Glutamatergic neuron (in vitro differentiated cells): ENCODE results near the gene NPHP4. TPM values are rescaled to one million over a fixed set of nuclear protein-coding genes. Genes with fewer than 3 reads are reported as not detected.

ENCODE experiments used
- DNase-seq: peaks from one replicate; pipeline ENCODE4 v3.0.0; 2022
- H3K27ac Mint-ChIP-seq: one replicate; pipeline ENCODE4 v1.8.0; 2020; ENCODE audit warnings: mild to moderate bottlenecking, mixed read lengths, inconsistent platforms; ENCODE audit not compliant: unreplicated experiment
- H3K27me3 Mint-ChIP-seq: one replicate; pipeline ENCODE4 v1.8.0; 2020; ENCODE audit warnings: mild to moderate bottlenecking, moderate library complexity, mixed read lengths, inconsistent platforms; ENCODE audit not compliant: unreplicated experiment
- H3K36me3 Mint-ChIP-seq: one replicate; pipeline ENCODE4 v1.8.0; 2020; ENCODE audit warnings: mild to moderate bottlenecking, mixed read lengths, inconsistent platforms; ENCODE audit not compliant: unreplicated experiment
- H3K4me1 Mint-ChIP-seq: one replicate; pipeline ENCODE4 v1.8.0; 2020; ENCODE audit warnings: mild to moderate bottlenecking, low read depth, mixed read lengths, inconsistent platforms; ENCODE audit not compliant: unreplicated experiment
- H3K4me3 Mint-ChIP-seq: one replicate; pipeline ENCODE4 v1.8.0; 2020; ENCODE audit warnings: mild to moderate bottlenecking, mixed read lengths, inconsistent platforms; ENCODE audit not compliant: unreplicated experiment
- H3K9me3 Mint-ChIP-seq: one replicate; pipeline ENCODE4 v1.8.0; 2020; ENCODE audit warnings: mild to moderate bottlenecking, moderate library complexity, mixed read lengths, inconsistent platforms; ENCODE audit not compliant: unreplicated experiment
- total RNA-seq: library from RNA; stranded (reverse); fragmentation: NEBNext Ultra II Directional; extraction: Animal tissue kit (Norgen Biotek cat#: 25700); gene quantifications from one replicate; pipeline ENCODE4 v1.2.1, GENCODE V29; 2021; ENCODE audit not compliant: unreplicated experiment
- TF ChIP-seq, protein P1 (sequence below): fragments of 200-600 bp; sonication (generic); IDR thresholded peaks from one replicate; pipeline ENCODE4 v1.5.0; 2021; ENCODE audit not compliant: partially characterized antibody, unreplicated experiment

NPHP4 gene
- total RNA-seq, 1 donor from 2014 or later: 28.4 TPM

GRCh38 chr1:6016191-6016865 lies 24.1 kb upstream of the NPHP4 start:
- TF ChIP-seq, protein P1, sequence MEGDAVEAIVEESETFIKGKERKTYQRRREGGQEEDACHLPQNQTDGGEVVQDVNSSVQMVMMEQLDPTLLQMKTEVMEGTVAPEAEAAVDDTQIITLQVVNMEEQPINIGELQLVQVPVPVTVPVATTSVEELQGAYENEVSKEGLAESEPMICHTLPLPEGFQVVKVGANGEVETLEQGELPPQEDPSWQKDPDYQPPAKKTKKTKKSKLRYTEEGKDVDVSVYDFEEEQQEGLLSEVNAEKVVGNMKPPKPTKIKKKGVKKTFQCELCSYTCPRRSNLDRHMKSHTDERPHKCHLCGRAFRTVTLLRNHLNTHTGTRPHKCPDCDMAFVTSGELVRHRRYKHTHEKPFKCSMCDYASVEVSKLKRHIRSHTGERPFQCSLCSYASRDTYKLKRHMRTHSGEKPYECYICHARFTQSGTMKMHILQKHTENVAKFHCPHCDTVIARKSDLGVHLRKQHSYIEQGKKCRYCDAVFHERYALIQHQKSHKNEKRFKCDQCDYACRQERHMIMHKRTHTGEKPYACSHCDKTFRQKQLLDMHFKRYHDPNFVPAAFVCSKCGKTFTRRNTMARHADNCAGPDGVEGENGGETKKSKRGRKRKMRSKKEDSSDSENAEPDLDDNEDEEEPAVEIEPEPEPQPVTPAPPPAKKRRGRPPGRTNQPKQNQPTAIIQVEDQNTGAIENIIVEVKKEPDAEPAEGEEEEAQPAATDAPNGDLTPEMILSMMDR: no peak
- H3K4me3 Mint-ChIP-seq: no peak overlapping the region
- no peaks in the 10 kb centered on the region for H3K9me3 Mint-ChIP-seq
- peaks cover 5% of the 10 kb centered on the region for H3K4me1 Mint-ChIP-seq
- no peaks in the 10 kb centered on the region for H3K36me3 Mint-ChIP-seq
- peaks cover 4% of the 10 kb centered on the region for H3K27me3 Mint-ChIP-seq
- H3K27ac Mint-ChIP-seq: no peak overlapping the region
- DNase-seq: no peak

- TF ChIP-seq, protein P1: no peak
- H3K27me3 Mint-ChIP-seq: peaks cover 8% of the 10 kb centered on the region
- DNase-seq: no peak
- H3K4me3 Mint-ChIP-seq: no peak overlapping the region
- no peak overlapping the region for H3K27ac Mint-ChIP-seq
- peaks cover 10% of the 10 kb centered on the region for H3K4me1 Mint-ChIP-seq
- H3K36me3 Mint-ChIP-seq: no peaks in the 10 kb centered on the region
- peaks cover 7% of the 10 kb centered on the region for H3K9me3 Mint-ChIP-seq
Observed at GRCh38 chr1:6014130-6014999, 22.1 kb upstream of the NPHP4 start.

DNA sequence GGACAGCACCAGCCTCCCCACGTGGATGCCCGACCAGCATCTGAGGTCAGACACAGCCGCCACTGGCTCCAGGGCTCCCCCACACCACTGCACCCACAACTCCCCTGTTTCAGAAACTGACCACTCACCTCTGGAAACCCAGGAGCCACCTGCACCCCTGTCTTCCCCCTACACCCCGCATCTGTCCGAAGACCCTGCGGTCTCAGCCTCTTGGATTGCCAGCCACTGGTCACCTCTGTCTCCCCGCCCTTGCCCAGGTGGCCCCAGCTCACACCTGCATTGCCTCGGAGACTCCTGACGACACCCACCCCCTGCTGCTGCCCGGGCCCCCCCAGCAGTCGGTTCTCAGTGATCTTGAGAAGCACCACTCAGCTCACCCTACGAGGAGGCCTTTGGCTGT lies 21.3 kb upstream of the NPHP4 start:
- TF ChIP-seq, protein P1: no peak
- H3K36me3 Mint-ChIP-seq: no peaks in the 10 kb centered on the region

DNA sequence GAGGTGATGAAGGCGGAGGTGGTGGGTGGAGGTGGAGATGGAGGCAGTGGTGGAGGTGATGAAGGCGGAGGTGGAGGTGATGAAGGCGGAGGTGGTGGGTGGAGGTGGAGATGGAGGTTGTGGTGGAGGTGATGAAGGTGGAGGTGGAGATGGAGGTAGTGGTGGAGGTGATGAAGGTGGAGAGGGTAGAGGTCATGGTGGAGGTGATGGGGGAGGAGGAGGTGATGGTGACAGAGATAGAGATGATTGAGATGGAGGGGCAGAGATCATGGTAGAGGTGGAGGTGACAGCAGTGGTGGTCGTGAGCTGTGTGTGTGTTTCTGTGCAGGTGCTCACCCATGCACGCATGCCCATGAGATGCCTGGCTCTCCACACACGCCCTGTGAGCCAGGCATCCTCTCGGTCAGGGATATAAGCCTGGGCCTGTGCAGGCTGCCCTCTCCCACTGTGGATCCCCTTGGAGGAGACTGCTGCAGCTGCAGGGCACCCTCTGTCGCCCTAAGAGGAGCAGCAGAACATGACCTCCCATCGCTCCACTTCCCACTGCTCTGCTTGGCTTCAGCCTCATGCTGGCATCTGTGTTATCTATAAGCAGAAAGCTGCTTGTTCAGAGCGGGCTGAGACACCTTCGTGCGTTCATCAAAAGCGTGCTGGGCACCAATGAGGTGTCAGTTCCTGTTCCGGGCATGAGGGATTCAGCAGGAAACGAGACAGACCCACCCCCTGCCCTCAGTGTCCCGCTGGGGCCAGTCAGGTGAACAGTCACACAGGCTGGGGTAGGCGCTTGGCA lies 20.5 kb upstream of the NPHP4 start:
- TF ChIP-seq, protein P1: no peak
- Mint-ChIP-seq H3K4me3 (no peak overlapping the region), H3K27ac (no peak overlapping the region), H3K9me3 (peaks cover 7% of the 10 kb centered on the region), H3K27me3 (peaks cover 7% of the 10 kb centered on the region), H3K4me1 (peaks cover 10% of the 10 kb centered on the region), H3K36me3 (no peaks in the 10 kb centered on the region)
- DNase-seq: peak; percentile 2

More for the DNA sequence above, 21.3 kb upstream of the NPHP4 start:
- peaks cover 10% of the 10 kb centered on the region for H3K4me1 Mint-ChIP-seq
- peaks cover 7% of the 10 kb centered on the region for H3K27me3 Mint-ChIP-seq
- DNase-seq: no peak
- no peak overlapping the region for H3K27ac Mint-ChIP-seq
- H3K9me3 Mint-ChIP-seq: peaks cover 7% of the 10 kb centered on the region
- no peak overlapping the region for H3K4me3 Mint-ChIP-seq
